ENCODE measurements around the gene KIAA1671. TPM values are rescaled to one million over a fixed set of nuclear protein-coding genes. Genes with fewer than 3 reads are reported as not detected.
"Not testable (repeated sequence)": the region's sequence is repeated elsewhere in the genome, so short reads cannot be mapped to it uniquely, and the experiment has no call there.

KIAA1671 gene
- total RNA-seq, 1 experiment from 2014 or later, result 7.3 TPM

- Histone ChIP-seq H3K36me3 (replicated peaks; ENCODE audit: control insufficient read depth, insufficient read depth, low read length) (peaks cover 1% of the 10 kb centered on the region), H3K27me3 (ENCODE audit: control insufficient read depth, insufficient read depth, low read length) (no peaks in the 10 kb centered on the region), H3K4me3 (ENCODE audit: insufficient read depth, low read depth, low read length) (no peak overlapping the region)
- DNase-seq, result no peak
Measured at GRCh38 chr22:25169278-25170031, 216.9 kb downstream of the KIAA1671 start.

GRCh38 chr22:25170426-25170980, 218.0 kb downstream of the KIAA1671 start:
- Histone ChIP-seq H3K4me3 (ENCODE audit: insufficient read depth, low read depth, low read length) (no peak overlapping the region), H3K36me3 (replicated peaks; ENCODE audit: control insufficient read depth, insufficient read depth, low read length) (peaks cover 2% of the 10 kb centered on the region), H3K27me3 (ENCODE audit: control insufficient read depth, insufficient read depth, low read length) (no peaks in the 10 kb centered on the region)
- DNase-seq, result no peak

GRCh38 chr22:25172153-25172552, 219.6 kb downstream of the KIAA1671 start:
- Histone ChIP-seq H3K4me3 (ENCODE audit: insufficient read depth, low read depth, low read length) (no peak overlapping the region), H3K36me3 (replicated peaks; ENCODE audit: control insufficient read depth, insufficient read depth, low read length) (peaks cover 2% of the 10 kb centered on the region), H3K27me3 (ENCODE audit: control insufficient read depth, insufficient read depth, low read length) (no peaks in the 10 kb centered on the region)
- DNase-seq, result peak; percentile 66

- Histone ChIP-seq H3K36me3 (replicated peaks; ENCODE audit: control insufficient read depth, insufficient read depth, low read length) (peaks cover 2% of the 10 kb centered on the region), H3K4me3 (ENCODE audit: insufficient read depth, low read depth, low read length) (no peak overlapping the region), H3K27me3 (ENCODE audit: control insufficient read depth, insufficient read depth, low read length) (no peaks in the 10 kb centered on the region)
- no peak for DNase-seq
Measured at GRCh38 chr22:25174156-25174887, 221.8 kb downstream of the KIAA1671 start.

- peak; percentile 72 for DNase-seq
- Histone ChIP-seq H3K36me3 (replicated peaks; ENCODE audit: control insufficient read depth, insufficient read depth, low read length) (peaks cover 2% of the 10 kb centered on the region), H3K4me3 (ENCODE audit: insufficient read depth, low read depth, low read length) (no peak overlapping the region), H3K27me3 (ENCODE audit: control insufficient read depth, insufficient read depth, low read length) (no peaks in the 10 kb centered on the region)
Measured at GRCh38 chr22:25174888-25175411, 222.4 kb downstream of the KIAA1671 start.

GRCh38 chr22:25176175-25176574, 223.7 kb downstream of the KIAA1671 start:
- Histone ChIP-seq H3K27me3 (ENCODE audit: control insufficient read depth, insufficient read depth, low read length) (no peaks in the 10 kb centered on the region), H3K4me3 (ENCODE audit: insufficient read depth, low read depth, low read length) (no peak overlapping the region), H3K36me3 (replicated peaks; ENCODE audit: control insufficient read depth, insufficient read depth, low read length) (peaks cover 2% of the 10 kb centered on the region)
- no peak for DNase-seq

DNA sequence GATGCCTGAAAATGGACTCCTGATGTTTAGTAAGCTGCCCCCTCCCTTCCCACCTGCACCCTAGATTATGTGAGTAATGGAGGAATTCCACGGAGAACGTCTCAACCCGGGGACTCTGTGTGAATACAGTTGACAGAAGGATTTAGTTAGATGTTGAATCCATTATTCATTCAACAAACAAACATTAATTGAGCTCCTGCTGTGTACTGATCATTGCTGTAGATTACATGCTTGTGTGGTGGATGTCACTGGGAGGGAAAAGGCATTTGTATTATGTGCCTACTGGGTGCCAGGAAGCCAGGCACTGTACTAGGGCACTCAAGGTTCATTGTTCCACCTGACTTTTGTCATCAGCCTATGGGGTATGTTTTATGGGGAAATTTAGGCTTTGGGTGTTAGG, 224.3 kb downstream of the KIAA1671 start:
- Histone ChIP-seq H3K36me3 (replicated peaks; ENCODE audit: control insufficient read depth, insufficient read depth, low read length) (peaks cover 2% of the 10 kb centered on the region), H3K4me3 (ENCODE audit: insufficient read depth, low read depth, low read length) (no peak overlapping the region), H3K27me3 (ENCODE audit: control insufficient read depth, insufficient read depth, low read length) (no peaks in the 10 kb centered on the region)
- no peak for DNase-seq

DNA sequence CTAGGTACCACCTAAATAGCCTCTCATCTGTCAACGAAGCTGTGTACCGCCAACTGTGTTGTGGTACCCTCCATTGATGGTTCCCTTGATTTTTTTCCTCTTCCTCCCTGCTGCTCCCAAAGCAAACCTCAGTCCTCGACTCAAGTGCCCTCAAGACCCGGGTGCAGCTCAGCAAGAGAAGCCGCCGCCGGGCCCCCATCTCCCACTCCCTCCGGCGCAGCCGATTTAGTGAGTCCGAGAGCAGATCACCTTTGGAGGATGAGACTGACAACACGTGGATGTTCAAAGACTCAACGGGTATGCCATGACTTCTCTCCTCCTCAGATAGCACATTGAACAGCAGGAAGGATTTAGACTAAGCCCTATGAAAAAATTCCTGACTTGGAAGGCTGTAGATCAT, 224.7 kb downstream of the KIAA1671 start:
- Histone ChIP-seq H3K36me3 (replicated peaks; ENCODE audit: control insufficient read depth, insufficient read depth, low read length) (peaks cover 2% of the 10 kb centered on the region), H3K4me3 (ENCODE audit: insufficient read depth, low read depth, low read length) (no peak overlapping the region), H3K27me3 (ENCODE audit: control insufficient read depth, insufficient read depth, low read length) (no peaks in the 10 kb centered on the region)
- no peak for DNase-seq

DNA sequence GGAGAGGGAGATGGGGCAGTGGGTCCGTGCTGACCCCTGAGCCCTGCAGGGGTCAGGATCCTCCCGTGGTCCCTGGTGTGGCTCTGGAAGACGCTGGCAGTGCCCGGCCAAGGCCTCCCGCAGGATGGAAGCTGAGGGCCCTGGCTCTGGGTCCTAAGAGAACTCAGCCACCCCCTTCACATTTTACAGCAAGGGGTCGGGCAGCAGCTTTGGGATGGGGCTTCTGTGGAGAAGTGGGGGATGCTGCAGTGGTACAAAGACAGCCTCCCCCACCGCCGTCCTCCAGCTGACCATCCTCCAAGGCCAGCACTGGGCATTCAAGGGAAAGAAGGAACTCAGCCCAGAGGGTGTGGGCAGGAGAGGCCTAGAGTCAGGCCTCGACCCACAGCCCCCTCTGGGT, 225.4 kb downstream of the KIAA1671 start:
- Histone ChIP-seq H3K27me3 (ENCODE audit: control insufficient read depth, insufficient read depth, low read length) (no peaks in the 10 kb centered on the region), H3K36me3 (replicated peaks; ENCODE audit: control insufficient read depth, insufficient read depth, low read length) (peaks cover 2% of the 10 kb centered on the region), H3K4me3 (ENCODE audit: insufficient read depth, low read depth, low read length) (no peak overlapping the region)
- no peak for DNase-seq

DNA sequence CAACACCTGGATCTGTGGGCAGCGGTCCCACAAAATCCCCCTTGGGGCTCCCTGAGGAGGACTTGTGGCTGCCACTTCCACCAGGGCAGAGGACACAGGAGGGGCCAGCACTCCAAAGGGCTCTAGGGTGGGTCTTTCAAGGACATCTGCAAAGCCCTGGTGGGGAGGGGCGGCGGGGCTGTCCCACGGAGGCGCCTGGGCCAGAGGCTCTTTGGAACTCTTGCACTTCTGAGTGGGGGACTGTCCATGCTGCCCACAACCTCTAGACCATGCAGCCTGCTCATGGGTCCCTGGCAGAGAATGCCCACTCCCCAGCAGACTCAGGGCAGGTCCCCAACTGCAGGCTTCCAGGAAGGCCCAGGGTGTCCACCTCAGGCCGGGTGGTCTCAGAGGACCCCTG, 225.8 kb downstream of the KIAA1671 start:
- not testable (repeated sequence) for DNase-seq; H3K36me3 ChIP-seq (replicated peaks; ENCODE audit: control insufficient read depth, insufficient read depth, low read length); H3K27me3 ChIP-seq (ENCODE audit: control insufficient read depth, insufficient read depth, low read length); H3K4me3 ChIP-seq (ENCODE audit: insufficient read depth, low read depth, low read length)

- H3K27me3 ChIP-seq (ENCODE audit: control insufficient read depth, insufficient read depth, low read length); H3K4me3 ChIP-seq (ENCODE audit: insufficient read depth, low read depth, low read length); H3K36me3 ChIP-seq (replicated peaks; ENCODE audit: control insufficient read depth, insufficient read depth, low read length): not testable (repeated sequence)
- peak; percentile 60 for DNase-seq
Measured at GRCh38 chr22:25178869-25179631, 226.5 kb downstream of the KIAA1671 start.

- peaks cover 2% of the 10 kb centered on the region for H3K36me3 ChIP-seq (replicated peaks; ENCODE audit: control insufficient read depth, insufficient read depth, low read length)
- no peak overlapping the region for H3K4me3 ChIP-seq (ENCODE audit: insufficient read depth, low read depth, low read length)
- H3K27me3 ChIP-seq (ENCODE audit: control insufficient read depth, insufficient read depth, low read length), result no peaks in the 10 kb centered on the region
- DNase-seq, result no peak
Measured at GRCh38 chr22:25182131-25183110, 229.9 kb downstream of the KIAA1671 start.

DNA sequence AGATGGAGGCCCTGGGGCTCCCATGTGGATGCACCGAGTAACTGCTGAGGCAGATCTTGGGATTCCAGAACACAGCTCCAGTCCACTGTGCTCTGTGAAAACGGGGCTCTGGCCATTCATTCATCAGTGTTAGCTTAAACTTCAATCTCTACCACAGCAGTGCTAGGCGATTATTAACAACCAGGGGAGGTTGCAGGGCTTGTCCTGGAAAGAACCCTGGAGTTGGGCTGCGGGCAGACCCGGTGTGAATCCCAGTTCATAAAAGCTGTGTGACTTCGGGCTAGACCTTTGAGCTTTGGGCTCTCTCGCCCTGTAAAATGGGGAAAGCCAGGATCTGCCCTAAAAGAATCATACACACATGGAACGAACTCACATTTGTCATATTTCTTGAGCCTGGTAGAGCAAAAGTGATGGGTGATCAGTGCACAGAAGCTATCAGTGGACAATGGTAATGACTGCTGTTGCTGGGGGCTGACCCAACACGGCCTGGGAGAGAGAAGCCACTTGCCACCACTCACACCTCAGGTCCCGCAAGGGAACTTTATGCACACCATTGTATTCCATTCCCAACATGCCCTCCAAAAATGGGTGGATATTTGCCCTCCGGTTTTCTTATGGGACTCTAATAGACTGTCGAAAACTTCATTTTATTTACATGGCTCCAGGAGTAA, 231.6 kb downstream of the KIAA1671 start:
- H3K27me3 ChIP-seq (ENCODE audit: control insufficient read depth, insufficient read depth, low read length), result no peaks in the 10 kb centered on the region
- H3K4me3 ChIP-seq (ENCODE audit: insufficient read depth, low read depth, low read length), result no peak overlapping the region
- peaks cover 2% of the 10 kb centered on the region for H3K36me3 ChIP-seq (replicated peaks; ENCODE audit: control insufficient read depth, insufficient read depth, low read length)
- no peak for DNase-seq
